ENCODE results near the gene PROB1.
A peak's percentile ranks its signal among the peaks of the same experiment; 100 is the strongest.
"Not testable (repeated sequence)": the region's sequence is repeated elsewhere in the genome, so short reads cannot be mapped to it uniquely, and the experiment has no call there.

The PROB1 gene

DNA sequence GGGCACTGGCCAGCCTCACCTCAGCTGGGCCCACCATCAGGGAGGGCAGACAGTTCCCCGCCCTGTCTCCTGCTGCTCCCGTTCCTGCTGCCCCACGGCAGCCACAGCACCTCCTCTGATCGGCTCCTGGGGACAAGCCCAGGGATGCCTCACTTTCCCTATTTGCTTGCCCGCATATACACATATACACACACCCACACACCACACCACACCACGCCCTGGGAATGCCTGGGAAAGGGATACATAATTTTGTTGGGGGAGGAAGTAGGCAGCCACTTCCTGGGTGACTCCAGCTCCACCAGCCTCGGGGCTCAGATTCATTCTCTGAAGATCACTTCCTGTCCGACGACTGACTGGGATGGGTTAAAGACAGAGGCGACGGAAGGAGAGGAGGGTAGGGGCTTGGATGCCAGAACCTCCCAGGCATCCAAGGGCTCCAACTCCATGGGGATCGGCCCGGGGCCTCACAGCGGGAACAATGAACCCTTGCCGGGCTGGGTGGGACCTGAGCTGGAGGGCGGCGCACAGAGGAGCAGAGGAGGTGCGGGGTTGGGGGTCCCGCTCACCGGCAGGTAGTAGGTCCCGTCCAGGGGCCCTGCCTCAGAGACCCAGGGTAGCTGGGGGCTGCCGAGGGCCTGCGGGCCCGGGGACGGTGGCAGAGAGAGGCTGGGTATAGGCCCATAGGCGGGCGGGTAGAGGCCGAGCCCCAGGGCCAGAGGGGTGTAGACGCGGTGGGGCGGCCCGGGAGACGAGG, 3.2 kb downstream of the PROB1 start:
- no peak for DNase-seq

- DNase-seq = no peak
Measured at GRCh38 chr5:139390639-139391569, 4.0 kb downstream of the PROB1 start.

GRCh38 chr5:139389701-139390638, 4.9 kb downstream of the PROB1 start, which contains the start of gene MZB1:
TSS of gene MZB1 (minus strand) at chr5:139389913. CDS start at chr5:139389856, 57 bp downstream.
- DNase-seq = no peak

DNA sequence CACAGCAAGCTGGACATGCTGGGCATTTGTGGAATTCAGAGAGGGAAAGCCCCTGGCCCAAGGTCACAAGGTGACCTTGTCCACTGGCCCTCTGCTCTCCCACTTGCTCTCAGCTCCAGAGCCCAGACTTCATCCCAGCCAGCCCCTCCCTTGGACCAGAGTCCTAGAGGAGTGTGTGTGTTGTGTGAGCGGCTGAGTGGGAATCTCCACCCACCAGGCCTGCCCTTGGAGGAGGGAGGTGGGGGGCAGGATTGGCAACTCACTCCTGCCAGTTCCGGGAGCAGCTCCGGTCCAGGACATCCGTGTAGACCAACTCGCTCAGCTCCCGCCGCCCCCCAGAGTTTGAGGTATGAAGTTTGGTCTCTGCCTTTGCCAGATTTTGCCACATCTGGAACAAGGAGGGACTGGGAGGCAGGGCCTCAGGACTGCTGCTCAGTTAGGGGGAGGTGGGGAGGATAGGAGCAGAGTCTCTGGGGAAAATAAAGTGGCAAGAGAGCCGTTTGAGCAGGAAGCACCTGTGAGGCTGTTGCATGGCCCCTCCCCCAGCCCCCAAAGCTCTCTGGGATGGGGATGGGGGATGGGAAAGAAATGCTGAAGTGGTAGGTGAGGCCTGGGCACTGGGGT, 6.6 kb downstream of the PROB1 start:
- peak; percentile 78 for DNase-seq

DNA sequence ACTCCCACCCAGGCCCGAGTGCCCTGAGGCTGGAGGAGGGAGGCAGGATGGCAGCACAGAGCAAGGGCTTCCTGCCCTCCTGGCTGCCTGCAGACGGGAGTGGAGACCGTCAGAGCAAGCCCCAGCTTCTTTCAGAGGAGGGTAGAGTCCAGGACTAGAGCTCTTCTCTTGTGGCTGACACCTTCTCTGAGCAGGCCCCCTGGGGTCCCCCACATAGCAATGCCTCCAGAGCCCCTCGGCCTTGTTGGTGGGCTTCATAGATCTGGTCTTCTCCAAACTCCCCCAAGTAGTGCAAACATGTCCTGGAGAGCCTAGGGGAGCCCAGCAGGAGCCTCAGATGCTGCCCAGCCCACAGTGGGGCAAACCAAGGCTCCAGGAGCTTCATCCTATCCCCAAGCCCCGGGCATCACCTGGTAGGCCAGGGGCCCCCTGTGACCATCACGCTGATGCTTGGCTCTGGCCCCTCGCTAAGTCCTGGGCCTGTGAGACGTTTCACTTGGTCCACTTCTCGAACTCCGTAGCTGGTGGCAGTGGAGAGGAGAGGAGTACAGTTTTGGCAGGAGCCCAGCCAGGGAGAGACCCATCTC, 7.2 kb downstream of the PROB1 start:
- no peak for DNase-seq

DNA sequence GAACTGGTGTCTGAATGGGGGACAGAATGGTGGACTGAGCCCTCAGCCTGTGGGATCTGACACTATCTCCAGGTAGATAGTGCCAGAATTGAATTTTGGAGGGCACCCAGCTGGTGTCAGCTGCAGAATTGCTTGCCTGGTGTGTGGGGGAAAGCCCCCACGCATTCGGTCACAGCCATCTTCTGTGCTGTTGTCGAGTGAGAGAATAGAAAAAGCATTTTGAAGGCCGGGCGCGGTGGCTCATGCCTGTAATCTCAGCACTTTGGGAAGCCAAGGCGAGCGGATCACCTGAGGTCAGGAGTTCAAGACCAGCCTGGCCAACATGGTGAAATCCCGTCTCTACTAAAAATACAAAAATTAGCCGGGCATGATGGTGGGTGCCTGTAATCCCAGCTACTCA, 7.9 kb downstream of the PROB1 start:
- DNase-seq = not testable (repeated sequence)

DNA sequence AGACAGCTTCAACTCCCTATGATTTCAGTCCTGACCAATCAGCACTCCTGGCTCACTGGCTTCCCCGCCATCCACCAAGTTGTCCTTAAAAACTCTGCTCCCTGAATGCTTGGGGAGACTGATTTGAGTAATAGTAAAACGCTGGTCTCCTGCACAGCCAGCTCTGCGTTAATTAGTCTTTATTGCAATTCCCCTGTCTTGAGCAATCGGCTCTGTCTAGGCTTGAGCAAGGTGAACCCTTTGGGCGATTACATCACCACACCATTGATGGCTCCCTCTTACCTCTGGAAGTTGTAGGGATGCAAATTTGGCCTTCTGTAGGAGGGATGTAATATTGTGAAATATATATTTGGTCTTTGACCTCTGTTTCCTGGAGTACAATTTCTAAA, 8.9 kb downstream of the PROB1 start:
- no peak for DNase-seq

DNA sequence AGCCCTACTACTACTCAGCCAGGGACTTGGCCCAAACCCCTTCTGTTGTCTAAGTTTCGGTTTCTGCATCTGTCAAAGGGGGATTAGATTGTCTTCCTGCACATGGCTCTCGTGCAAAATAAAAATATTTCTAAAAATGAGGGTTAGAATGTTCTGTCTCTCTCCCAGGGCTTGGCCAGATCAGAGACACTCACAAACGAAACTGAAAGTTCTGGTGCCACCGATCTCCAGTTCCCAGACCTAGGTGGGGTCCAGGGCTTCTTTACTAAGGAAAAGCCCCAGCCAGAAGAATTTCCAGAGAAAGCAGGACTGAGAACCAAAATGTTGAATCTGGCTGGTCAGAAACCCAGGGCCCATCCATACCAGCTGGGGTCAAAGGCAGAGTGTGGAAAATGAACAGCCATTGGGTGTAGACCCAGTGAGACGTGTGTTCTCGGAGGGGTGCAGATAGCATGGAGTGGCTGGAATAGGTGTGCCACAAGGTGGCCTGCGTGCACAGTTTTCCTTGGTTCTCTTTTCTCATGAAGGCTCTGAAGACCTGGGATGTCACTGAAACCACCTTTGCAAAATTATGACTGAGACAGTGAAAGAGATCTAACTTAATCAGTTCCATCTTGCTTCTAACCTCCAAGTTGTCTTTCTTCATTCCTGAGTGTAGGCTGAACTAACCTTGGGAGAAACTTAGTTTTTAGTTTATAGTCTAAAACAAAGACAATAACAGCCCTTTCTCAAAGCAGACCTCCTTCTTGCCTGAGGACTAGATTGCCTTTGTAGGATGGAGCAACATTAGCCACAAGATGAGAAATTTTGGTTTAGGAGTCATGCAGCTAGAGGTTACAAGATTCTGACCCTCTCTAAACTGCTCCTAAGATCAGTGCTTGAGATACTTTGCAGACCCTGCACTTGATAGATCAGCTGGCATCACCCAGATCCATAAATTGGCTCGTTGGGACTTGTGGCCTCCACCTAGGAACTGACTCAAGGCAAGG, 9.5 kb downstream of the PROB1 start:
- DNase-seq = no peak

DNA sequence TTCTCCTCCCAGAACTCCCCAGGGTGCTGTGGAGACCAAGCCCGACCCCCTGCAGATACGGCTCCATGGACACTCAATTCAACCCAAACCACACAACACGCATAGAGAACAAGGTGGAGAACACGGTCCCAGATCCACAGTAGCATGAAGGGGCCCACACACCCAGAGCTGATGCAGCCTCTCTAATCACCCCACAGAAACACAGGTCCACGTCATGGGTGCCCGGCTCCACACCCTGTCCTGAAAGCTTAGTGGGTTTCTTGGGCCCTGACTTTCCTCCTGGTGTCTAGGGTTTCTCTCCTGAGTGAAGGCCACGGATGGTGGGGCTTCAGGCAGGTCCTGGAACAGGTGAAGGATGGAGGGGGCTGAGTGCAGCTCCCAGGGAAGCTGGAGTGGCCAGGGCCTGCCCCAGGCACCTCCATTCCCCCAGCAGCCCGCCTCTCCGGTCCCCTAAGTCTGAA, 10.3 kb downstream of the PROB1 start:
- DNase-seq = no peak

- DNase-seq = no peak
Measured at GRCh38 chr5:139383993-139384590, 10.8 kb downstream of the PROB1 start.

GRCh38 chr5:139383275-139383992, 11.5 kb downstream of the PROB1 start, which contains the start of gene SLC23A1:
TSS of gene SLC23A1 (minus strand) at chr5:139383297. CDS start at chr5:139383253, 44 bp downstream.
- DNase-seq = no peak

- no peak for DNase-seq
Measured at GRCh38 chr5:139382807-139383206, 12.1 kb downstream of the PROB1 start.

GRCh38 chr5:139381837-139382761, 12.8 kb downstream of the PROB1 start:
- DNase-seq = no peak

DNA sequence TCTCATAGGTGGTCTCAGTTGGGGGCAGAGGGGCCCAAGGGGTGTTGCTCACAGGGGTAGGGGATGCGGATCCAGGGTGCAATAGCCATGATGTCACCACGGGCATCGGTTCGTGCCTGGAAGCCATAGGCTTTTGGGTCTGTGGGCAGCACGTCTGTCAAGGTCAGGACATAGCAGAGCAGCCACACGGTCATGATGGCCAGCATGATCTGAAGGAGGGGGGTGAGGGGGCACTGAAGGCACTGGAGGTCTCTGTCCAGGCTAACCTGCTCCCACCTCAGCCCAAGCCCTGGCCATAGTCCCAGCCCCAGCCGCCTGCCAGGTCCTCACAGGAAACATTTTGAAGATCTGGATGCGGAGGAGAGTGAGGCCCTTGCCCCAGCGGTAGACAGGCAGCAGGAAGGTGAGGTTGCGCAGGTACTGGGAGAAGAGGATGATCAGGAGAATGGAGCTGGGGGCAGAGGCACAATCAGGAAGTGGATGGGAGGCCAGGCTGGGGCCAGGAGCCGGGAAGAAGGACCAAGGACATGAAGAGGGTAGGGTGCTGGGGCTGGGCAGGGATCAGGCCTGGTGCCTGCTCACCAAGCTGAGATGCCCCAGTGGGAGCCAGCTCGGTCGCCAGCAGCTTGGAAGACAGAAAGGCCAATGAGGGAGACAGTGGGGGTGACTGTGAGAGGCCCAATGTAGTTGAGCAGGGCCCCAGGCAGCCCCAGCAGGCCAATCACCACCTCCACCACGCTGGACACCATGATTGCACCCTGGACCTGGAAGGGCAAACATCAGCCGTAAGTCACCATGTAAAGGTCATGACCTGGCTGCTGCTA, 15.1 kb downstream of the PROB1 start:
- no peak for DNase-seq

DNA sequence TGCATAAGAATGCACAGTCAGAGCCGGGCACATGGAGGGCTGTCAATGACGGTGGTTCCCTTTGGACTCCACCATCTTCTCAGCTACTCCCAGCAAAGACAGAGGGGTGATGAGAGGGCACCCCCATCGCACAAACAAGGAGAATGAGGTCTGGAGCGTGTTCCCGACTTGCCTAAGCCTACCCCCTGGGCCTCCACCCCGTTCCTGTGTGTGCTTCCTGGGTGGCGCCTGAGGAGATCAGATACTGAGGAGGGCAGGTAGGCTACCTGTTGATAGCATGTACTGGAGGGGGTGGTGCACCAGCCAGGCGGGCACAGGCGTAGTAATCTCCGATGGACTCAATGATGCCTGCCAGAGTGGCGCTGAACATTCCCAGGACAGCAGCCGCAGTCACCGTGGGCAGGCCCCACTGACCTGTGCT, 16.0 kb downstream of the PROB1 start:
- no peak for DNase-seq

DNA sequence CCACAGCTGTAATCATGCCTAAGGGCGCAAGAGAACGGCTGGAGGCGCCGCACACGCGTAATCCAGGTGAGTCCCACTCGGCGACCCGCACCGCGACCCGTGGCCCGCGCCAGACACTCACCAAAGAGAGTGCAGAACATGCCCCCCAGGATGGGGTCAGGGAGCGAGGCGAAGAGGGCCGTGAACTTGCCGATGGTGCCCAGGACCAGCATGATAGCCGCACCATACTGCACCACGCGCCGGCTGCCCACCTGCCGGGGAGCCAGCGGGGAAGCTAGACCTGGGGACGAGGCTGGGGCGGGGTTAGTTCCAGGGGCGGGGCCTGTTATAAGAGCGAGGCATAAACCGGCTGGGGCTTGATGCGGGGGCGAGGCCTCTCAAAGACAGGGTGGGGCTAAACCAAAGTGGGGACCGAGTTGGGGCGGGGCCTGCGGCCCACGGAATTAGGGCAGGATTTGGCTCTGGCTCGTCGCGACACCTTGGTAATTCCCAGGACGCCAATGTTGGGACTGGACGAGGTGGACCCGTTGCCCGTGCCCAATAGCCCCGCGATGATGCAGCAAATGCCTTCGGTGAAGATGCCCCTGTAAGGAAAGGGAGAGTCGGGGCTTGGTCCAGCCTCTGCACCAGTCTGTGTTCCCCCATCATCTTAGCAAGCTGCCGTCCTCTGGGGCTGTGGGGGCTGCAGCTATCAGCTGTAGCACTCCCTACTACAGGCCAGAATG, 16.6 kb downstream of the PROB1 start:
- DNase-seq = no peak
